CD4-positive, alpha-beta T cell treated with Interleukin-17A for 4 hours (primary cell): Measurements from ENCODE around the gene MED15.

Experiments used
- DNase-seq: peaks from one replicate; pipeline ENCODE4 v3.0.0-alpha.2; 2020; ENCODE audit warnings: mixed read lengths

MED15 gene

GRCh38 chr22:20553947-20554741, 46.7 kb downstream of the MED15 start:
- no peak for DNase-seq

- no peak for DNase-seq
Observed at GRCh38 chr22:20554824-20555223, 47.4 kb downstream of the MED15 start.

- no peak for DNase-seq
Observed at GRCh38 chr22:20558534-20558933, 51.1 kb downstream of the MED15 start.

GRCh38 chr22:20559174-20559760, 51.9 kb downstream of the MED15 start:
- DNase-seq: no peak

- DNase-seq: no peak
Observed at GRCh38 chr22:20560716-20561115, 53.3 kb downstream of the MED15 start.

GRCh38 chr22:20561882-20562281, 54.5 kb downstream of the MED15 start:
- DNase-seq: no peak

GRCh38 chr22:20562607-20563465, 55.4 kb downstream of the MED15 start:
- no peak for DNase-seq

- no peak for DNase-seq
Observed at GRCh38 chr22:20563466-20563906, 56.1 kb downstream of the MED15 start.

- DNase-seq: no peak
Observed at GRCh38 chr22:20563941-20564371, 56.5 kb downstream of the MED15 start.

- DNase-seq: peak; percentile 33
Observed at GRCh38 chr22:20565079-20565734, 57.8 kb downstream of the MED15 start.

- DNase-seq: no peak
Observed at GRCh38 chr22:20565761-20566160, 58.4 kb downstream of the MED15 start.

- peak; percentile 90 for DNase-seq
Observed at GRCh38 chr22:20566420-20567260, 59.2 kb downstream of the MED15 start.

- peak; percentile 49 for DNase-seq
Observed at GRCh38 chr22:20567371-20567847, 60.0 kb downstream of the MED15 start.

- no peak for DNase-seq
Observed at GRCh38 chr22:20567993-20568417, 60.6 kb downstream of the MED15 start.

GRCh38 chr22:20568502-20569058, 61.2 kb downstream of the MED15 start:
- DNase-seq: no peak

- DNase-seq: peak; percentile 90
Observed at GRCh38 chr22:20569059-20570058, 61.9 kb downstream of the MED15 start.

- DNase-seq: peak; percentile 26
Observed at GRCh38 chr22:20571078-20571503, 63.7 kb downstream of the MED15 start.

GRCh38 chr22:20571531-20572007, 64.2 kb downstream of the MED15 start:
- DNase-seq: peak; percentile 81

GRCh38 chr22:20572132-20572802, 64.9 kb downstream of the MED15 start:
- no peak for DNase-seq
